Right lobe of liver (tissue), 6 donors: Measurements from ENCODE around the gene PRR5. TPM values are rescaled to one million over a fixed set of nuclear protein-coding genes. Genes with fewer than 3 reads are reported as not detected.
"Not testable (repeated sequence)": the region's sequence is repeated elsewhere in the genome, so short reads cannot be mapped to it uniquely, and the experiment has no call there.

Experiments used
- ATAC-seq, 4 donors: fragments of 200-7000 bp; cut with Tn5 transposase; one replicate each; pipeline ENCODE4 v1.9.1; 2020; ENCODE audit warnings: mild to moderate bottlenecking in 4 of 4, moderate library complexity in 4 of 4
- DNase-seq, 3 donors: peaks; one replicate each; pipeline ENCODE4 v3.0.0-alpha.2; 2020
- H3K27ac ChIP-seq, 3 donors: fragments of 200-600 bp; one replicate each; pipeline ENCODE4 v1.8.0; 2022
- H3K27me3 ChIP-seq, 2 donors: fragments of 200-600 bp; one replicate each; pipeline ENCODE4 v1.8.0; 2022
- H3K36me3 ChIP-seq, 4 donors: fragments of 200-600 bp; sonication (generic) in 1 of 4; one replicate each; pipeline versions ENCODE4 v1.5.1 to v1.8.0; 2017 to 2022; ENCODE audit warnings: control low read depth in 1 of 4
- H3K4me1 ChIP-seq, 4 donors: fragments of 200-600 bp; sonication (generic) in 1 of 4; one replicate each; pipeline versions ENCODE4 v1.5.1 to v1.8.0; 2017 to 2022; ENCODE audit warnings: control low read depth in 1 of 4
- H3K4me3 ChIP-seq, 3 donors: fragments of 200-600 bp; one replicate each; pipeline ENCODE4 v1.8.0; 2022
- H3K9me3 ChIP-seq, 4 donors: fragments of 200-600 bp; sonication (generic) in 1 of 4; one replicate each; pipeline versions ENCODE4 v1.5.1 to v1.8.0; 2017 to 2022; ENCODE audit warnings: control low read depth in 1 of 4
- CTCF ChIP-seq, 4 donors: fragments of 200-600 bp in 3 of 4; fragments of 450-650 bp in 1 of 4; IDR thresholded peaks; one replicate each; pipeline versions ENCODE4 v1.5.1 to v1.8.0; 2016 to 2022; ENCODE audit warnings: antibody characterized with exemption in 4 of 4, mild to moderate bottlenecking in 2 of 4
- POLR2A ChIP-seq: fragments of 450-650 bp; IDR thresholded peaks from one replicate; pipeline ENCODE4 v1.6.1; 2017; ENCODE audit warnings: antibody characterized with exemption, mild to moderate bottlenecking
- WGBS: methylation state at CpG from one replicate; pipeline ENCODE4 v1.1.6; 2018; ENCODE audit warnings: low coverage, low lambda C conversion rate; ENCODE audit not compliant: insufficient coverage; ENCODE audit errors: missing lambda C conversion rate; 5-methylcytosine and 5-hydroxymethylcytosine counted together
- intact Hi-C, 2 donors: fragments of 100-400 bp; cut with DNase I; formaldehyde crosslinking; loops; one replicate each; pipeline versions ENCODE4 v1.11.2 to v1.14.1; 2022
- total RNA-seq, 6 experiments: library from RNA; depleted of rRNA in 2 of 6; stranded (reverse); fragments of >200 nt in 2 of 6; fragmentation: NEBNext Ultra II Directional in 3 of 6; extraction: Animal tissue kit (Norgen Biotek cat#: 25700) in 3 of 6; gene quantifications; one replicate each; pipeline versions ENCODE4 v1.1.0 to v1.2.4, GENCODE V29; 2016 to 2023
- donor health status: DM: no; HTN: yes; CAD: no.
- donor health status: DM: no; HTN: no; CAD: no.
- donor health status: DM: no; HTN: no; CAD: no.
- donor health status: DM: no; HTN: yes; CAD: no.
- donor health status: DM: no; HTN: yes; CAD: no.

Gene PRR5
- total RNA-seq, 6 experiments from 2014 or later: 14.1 to 25.3 (median 20.2) TPM

GRCh38 chr22:44671742-44672141 lies 30.3 kb upstream of the PRR5 start:
- H3K27ac ChIP-seq: no peak overlapping the region
- peaks cover 0 to 3% (median 0%) of the 10 kb centered on the region in 4 donors for H3K4me1 ChIP-seq
- no peak for DNase-seq
- no peak overlapping the region for H3K4me3 ChIP-seq
- TF ChIP-seq POLR2A (no peak), CTCF (IDR thresholded peaks at IDR 0.05) (no peak)
- WGBS: 27% methylated on average over 3 of the region's 5 CpGs
- intact Hi-C loops: no loop called here
- peak in 2 of 4 donors; percentile 11 to 40 for ATAC-seq
- H3K36me3 ChIP-seq: no peaks in the 10 kb centered on the region
- H3K27me3 ChIP-seq: no peaks in the 10 kb centered on the region
- no peaks in the 10 kb centered on the region for H3K9me3 ChIP-seq

GRCh38 chr22:44672632-44673031 lies 29.4 kb upstream of the PRR5 start:
- H3K4me1 ChIP-seq: peaks cover 0 to 12% (median 0%) of the 10 kb centered on the region in 4 donors
- H3K9me3 ChIP-seq: no peaks in the 10 kb centered on the region
- 90% methylated on average over 4 of the region's 8 CpGs for WGBS
- no peaks in the 10 kb centered on the region for H3K27me3 ChIP-seq
- no peak for TF ChIP-seq POLR2A
- TF ChIP-seq CTCF (IDR thresholded peaks at IDR 0.05): no peak
- DNase-seq (no peak), ATAC-seq (no peak)
- H3K36me3 ChIP-seq: no peaks in the 10 kb centered on the region
- intact Hi-C loops: no loop called here
- H3K4me3 ChIP-seq: no peak overlapping the region
- no peak overlapping the region for H3K27ac ChIP-seq

GRCh38 chr22:44673406-44673805 lies 28.6 kb upstream of the PRR5 start:
- no peak for ATAC-seq
- Histone ChIP-seq H3K9me3 (no peaks in the 10 kb centered on the region), H3K36me3 (no peaks in the 10 kb centered on the region), H3K27ac (no peak overlapping the region), H3K4me1 (peaks cover 0 to 12% (median 0%) of the 10 kb centered on the region in 4 donors), H3K27me3 (no peaks in the 10 kb centered on the region), H3K4me3 (no peak overlapping the region)
- DNase-seq: no peak
- TF ChIP-seq POLR2A (no peak), CTCF (IDR thresholded peaks at IDR 0.05) (no peak)
- intact Hi-C loops: no loop called here
- 71% methylated on average over 6 of the region's 8 CpGs for WGBS

GRCh38 chr22:44676066-44676440 lies 26.0 kb upstream of the PRR5 start:
- ATAC-seq, DNase-seq, H3K36me3 ChIP-seq, H3K27ac ChIP-seq, H3K9me3 ChIP-seq, H3K27me3 ChIP-seq, intact Hi-C loops, H3K4me3 ChIP-seq: not testable (repeated sequence)
- 73% methylated on average over 4 of the region's 6 CpGs for WGBS
- H3K4me1 ChIP-seq: peaks cover 0 to 12% (median 0%) of the 10 kb centered on the region in 4 donors

- Histone ChIP-seq H3K27me3 (no peaks in the 10 kb centered on the region), H3K9me3 (no peaks in the 10 kb centered on the region), H3K27ac (no peak overlapping the region), H3K36me3 (no peaks in the 10 kb centered on the region), H3K4me1 (peaks cover 0 to 12% (median 0%) of the 10 kb centered on the region in 4 donors), H3K4me3 (peak overlapping the region in 2 of 3 donors; percentile 16 to 32)
- 22% methylated on average over 6 of the region's 25 CpGs for WGBS
- peak; percentile 66 to 78 (median 73) for ATAC-seq
- TF ChIP-seq CTCF (IDR thresholded peaks at IDR 0.05): no peak
- TF ChIP-seq POLR2A: no peak
- intact Hi-C loops: no loop called here
- no peak for DNase-seq
Observed at GRCh38 chr22:44676441-44677352, 25.3 kb upstream of the PRR5 start.
